HEK293T (cell line): ENCODE measurements around the gene ZNF343.

Experiments used
- ARNT ChIP-seq: fragments of 450-650 bp; IDR thresholded peaks from 2 replicates; pipeline ENCODE4 v1.6.1; 2017; ENCODE audit warnings: mild to moderate bottlenecking
- BHLHE40 ChIP-seq: fragments of 450-650 bp; IDR thresholded peaks from 2 replicates; pipeline ENCODE4 v1.6.1; 2016; ENCODE audit warnings: mild to moderate bottlenecking, moderate library complexity, borderline replicate concordance
- FOXA1 ChIP-seq: fragments of 450-650 bp; IDR thresholded peaks from 2 replicates; pipeline ENCODE4 v1.6.1; 2016; ENCODE audit warnings: mild to moderate bottlenecking
- FOXK2 ChIP-seq: fragments of 450-650 bp; IDR thresholded peaks from 2 replicates; pipeline ENCODE4 v1.6.1; 2016; ENCODE audit warnings: mild to moderate bottlenecking
- FOXM1 ChIP-seq: fragments of 450-650 bp; IDR thresholded peaks from 2 replicates; pipeline ENCODE4 v1.6.1; 2017; ENCODE audit warnings: mild to moderate bottlenecking, borderline replicate concordance
- LEF1 ChIP-seq: fragments of 450-650 bp; IDR thresholded peaks from 2 replicates; pipeline ENCODE4 v1.6.1; 2017; ENCODE audit warnings: mild to moderate bottlenecking, borderline replicate concordance
- NFRKB ChIP-seq: fragments of 450-650 bp; IDR thresholded peaks from 2 replicates; pipeline ENCODE4 v1.6.1; 2016; ENCODE audit warnings: mild to moderate bottlenecking, moderate library complexity
- SP1 ChIP-seq: fragments of 450-650 bp; IDR thresholded peaks from 2 replicates; pipeline ENCODE4 v1.6.1; 2017
- SUZ12 ChIP-seq: fragments of 450-650 bp; IDR thresholded peaks from 2 replicates; pipeline ENCODE4 v1.6.1; 2016; ENCODE audit warnings: mild to moderate bottlenecking
- ZNF384 ChIP-seq: fragments of 450-650 bp; IDR thresholded peaks from 2 replicates; pipeline ENCODE4 v1.6.1; 2016

DNA sequence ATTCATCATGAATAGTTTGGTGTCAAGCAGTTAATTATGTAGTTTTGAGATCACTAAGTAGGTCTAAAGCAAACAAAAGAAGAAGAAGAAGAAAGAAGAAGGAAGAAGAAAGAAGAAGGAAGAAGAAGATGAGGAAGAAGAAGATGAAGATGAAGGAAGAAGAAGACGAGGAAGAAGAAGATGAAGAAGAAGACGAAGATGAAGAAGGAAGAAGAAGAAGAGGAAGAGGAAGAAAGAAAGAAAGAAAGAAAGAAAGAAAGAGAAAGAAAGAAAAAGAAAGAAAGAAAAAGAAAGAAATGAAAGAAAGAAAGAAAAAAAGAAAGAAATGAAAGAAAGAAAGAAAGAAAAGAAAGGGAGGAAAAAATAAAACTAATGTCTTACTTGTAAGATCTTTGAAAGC is 36.9 kb upstream of the ZNF343 start:
- TF ChIP-seq FOXM1 = no peak
- TF ChIP-seq NFRKB = no peak
- no peak for TF ChIP-seq LEF1
- no peak for TF ChIP-seq SP1
- TF ChIP-seq BHLHE40 = no peak
- no peak for TF ChIP-seq SUZ12
- no peak for TF ChIP-seq ARNT
- TF ChIP-seq ZNF384 = no peak
- no peak for TF ChIP-seq FOXK2
- TF ChIP-seq FOXA1 = no peak
